ENCODE measurements around the gene AURKAIP1.

Gene AURKAIP1

GRCh38 chr1:1361982-1362423 is 13.0 kb downstream of the AURKAIP1 start:
- FAIRE-seq (no peak), DNase-seq (ENCODE audit: low spot score) (no peak)

- DNase-seq (ENCODE audit: low spot score) (no peak), FAIRE-seq (no peak)
Observed at GRCh38 chr1:1361233-1361981, 13.6 kb downstream of the AURKAIP1 start.

GRCh38 chr1:1360506-1361169 is 14.4 kb downstream of the AURKAIP1 start:
- peak; percentile 91 for DNase-seq (ENCODE audit: low spot score)

GRCh38 chr1:1359664-1360468 is 15.1 kb downstream of the AURKAIP1 start:
- DNase-seq (ENCODE audit: low spot score) (no peak), FAIRE-seq (no peak)

More at GRCh38 chr1:1360506-1361169, 14.4 kb downstream of the AURKAIP1 start:
- peak; percentile 91 for FAIRE-seq

GRCh38 chr1:1359308-1359663 is 15.7 kb downstream of the AURKAIP1 start:
- DNase-seq (ENCODE audit: low spot score) (no peak), FAIRE-seq (no peak)

GRCh38 chr1:1358433-1359271 is 16.4 kb downstream of the AURKAIP1 start, which contains the start of gene MXRA8:
TSS of gene MXRA8 (minus strand) at chr1:1358555. CDS start at chr1:1358504, 51 bp downstream.
- FAIRE-seq: no peak
- DNase-seq (ENCODE audit: low spot score): no peak

GRCh38 chr1:1357871-1358432 is 17.1 kb downstream of the AURKAIP1 start:
- FAIRE-seq: no peak
- DNase-seq (ENCODE audit: low spot score): no peak

GRCh38 chr1:1356796-1357401 is 18.1 kb downstream of the AURKAIP1 start:
- DNase-seq (ENCODE audit: low spot score) (no peak), FAIRE-seq (no peak)

- FAIRE-seq (no peak), DNase-seq (ENCODE audit: low spot score) (no peak)
Observed at GRCh38 chr1:1356166-1356795, 18.7 kb downstream of the AURKAIP1 start.

- DNase-seq (ENCODE audit: low spot score) (no peak), FAIRE-seq (no peak)
Observed at GRCh38 chr1:1355416-1355815, 19.6 kb downstream of the AURKAIP1 start.

- FAIRE-seq (no peak), DNase-seq (ENCODE audit: low spot score) (no peak)
Observed at GRCh38 chr1:1354271-1355247, 20.4 kb downstream of the AURKAIP1 start.

GRCh38 chr1:1353389-1354151 is 21.4 kb downstream of the AURKAIP1 start:
- FAIRE-seq: no peak
- DNase-seq (ENCODE audit: low spot score): no peak

- FAIRE-seq: no peak
- DNase-seq (ENCODE audit: low spot score): no peak
Observed at GRCh38 chr1:1352786-1353388, 22.1 kb downstream of the AURKAIP1 start.

- FAIRE-seq: no peak
Observed at GRCh38 chr1:1351511-1352427, 23.2 kb downstream of the AURKAIP1 start.

GRCh38 chr1:1349256-1350012 is 25.6 kb downstream of the AURKAIP1 start, which contains the start of gene DVL1:
TSS of gene DVL1 (minus strand) at chr1:1349418. CDS start at chr1:1349065, 353 bp downstream.
- FAIRE-seq (no peak), DNase-seq (ENCODE audit: low spot score) (peak; percentile 24)

More at GRCh38 chr1:1351511-1352427, 23.2 kb downstream of the AURKAIP1 start:
- DNase-seq (ENCODE audit: low spot score): no peak

Data from RCC 7860 (cell line).